Coronary artery (tissue), 2 donors: ENCODE measurements around the gene PRKCZ.

Experiments
- DNase-seq: peaks from one replicate; pipeline ENCODE4 v3.0.0-alpha.2; 2017; ENCODE audit warnings: low spot score
- H3K27ac ChIP-seq, 2 donors: fragments of 200-600 bp; sonication (generic); one replicate each; pipeline ENCODE4 v1.5.1; 2016 to 2019
- H3K4me3 ChIP-seq: fragments of 200-600 bp; sonication (generic); 2 replicates; pipeline ENCODE4 v1.5.1; 2016; ENCODE audit warnings: mild to moderate bottlenecking, moderate library complexity
- CTCF ChIP-seq: fragments of 200-600 bp; sonication (generic); IDR thresholded peaks from one replicate; pipeline ENCODE4 v1.5.1; 2019; ENCODE audit warnings: antibody characterized with exemption

PRKCZ gene

GRCh38 chr1:2049718-2050431 lies at the start of gene PRKCZ:
Gene PRKCZ (plus strand): TSS chr1:2050411. CDS start chr1:2050631, 220 bp downstream.
- Histone ChIP-seq H3K4me3 (peak within 1 kb of the TSS; percentile 72), H3K27ac (no peak within 1 kb of the TSS)
- no peak for TF ChIP-seq CTCF
- DNase-seq: no peak

- Histone ChIP-seq H3K4me3 (no peak overlapping the region), H3K27ac (no peak overlapping the region)
- TF ChIP-seq CTCF: no peak
- no peak for DNase-seq
Observed at GRCh38 chr1:2000432-2000831, 49.8 kb upstream of the PRKCZ start.

- H3K27ac ChIP-seq: no peak overlapping the region
- TF ChIP-seq CTCF: no peak
- DNase-seq: no peak
Observed at GRCh38 chr1:2000850-2001249, 49.4 kb upstream of the PRKCZ start.

GRCh38 chr1:2001773-2002411 lies 48.3 kb upstream of the PRKCZ start:
- Histone ChIP-seq H3K27ac (no peak overlapping the region), H3K4me3 (no peak overlapping the region)
- TF ChIP-seq CTCF: no peak
- DNase-seq: no peak

More at GRCh38 chr1:2000850-2001249, 49.4 kb upstream of the PRKCZ start:
- no peak overlapping the region for H3K4me3 ChIP-seq

- TF ChIP-seq CTCF: no peak
- peak within 1 kb of the TSS; percentile 36 for H3K4me3 ChIP-seq
Observed at GRCh38 chr1:2003541-2004131, 46.6 kb upstream of the PRKCZ start, which contains the start of gene CFAP74. Gene CFAP74 (minus strand): TSS chr1:2003786. CDS start chr1:1990956, 12,830 bp downstream.

GRCh38 chr1:2004856-2005255 lies 45.4 kb upstream of the PRKCZ start:
- TF ChIP-seq CTCF: no peak
- no peak overlapping the region for H3K4me3 ChIP-seq
- no peak for DNase-seq
- no peak overlapping the region for H3K27ac ChIP-seq

More at GRCh38 chr1:2003541-2004131, 46.6 kb upstream of the PRKCZ start, which contains the start of gene CFAP74:
- no peak within 1 kb of the TSS for H3K27ac ChIP-seq
- no peak for DNase-seq
